ENCODE results near the gene PROCA1. TPM values are rescaled to one million over a fixed set of nuclear protein-coding genes. Genes with fewer than 3 reads are reported as not detected.

The PROCA1 gene
- total and polyA plus RNA-seq, 9 of the 15 experiments (the other 6 are each of a cell fraction or from before 2014, with no cell fraction given), result 0.78 to 16.2 (median 5.6) TPM

DNA sequence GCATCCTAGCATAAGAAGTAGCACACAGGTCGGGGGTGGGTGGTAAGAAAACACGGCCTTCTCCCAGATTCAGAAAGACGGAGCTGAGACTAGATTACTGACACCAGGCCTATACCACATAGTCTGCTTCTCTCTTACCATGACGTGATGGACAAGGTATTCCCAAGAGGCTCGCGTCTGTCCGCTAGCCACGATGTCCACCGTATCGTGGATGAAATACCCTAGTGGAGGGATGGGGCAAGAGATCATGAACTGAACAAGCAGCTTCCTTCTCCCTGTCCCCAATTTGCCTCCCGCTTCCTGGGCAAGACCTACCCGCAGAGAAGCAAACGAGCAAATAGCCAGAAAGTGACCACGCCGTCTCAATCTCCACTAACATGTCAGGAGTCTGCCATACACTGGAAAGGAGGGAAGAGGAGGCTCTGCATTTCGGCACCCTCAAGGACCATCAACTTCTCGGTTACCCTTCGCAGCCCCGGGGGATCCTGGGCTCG lies 13.5 kb upstream of the PROCA1 start (continued):
- TF ChIP-seq ELK1 (CRISPR knock-in tag; IDR thresholded peaks at IDR 0.05) (no peak), HEY1 (CRISPR knock-in tag; IDR thresholded peaks at IDR 0.05; ENCODE audit: borderline replicate concordance) (no peak), GABPB2 (CRISPR knock-in tag; conservative IDR thresholded peaks at IDR 0.05) (no peak), RREB1 (CRISPR knock-in tag; IDR thresholded peaks at IDR 0.05) (no peak), BRD9 (IDR thresholded peaks at IDR 0.05; ENCODE audit: low read depth, partially characterized antibody) (no peak), ZNF175 (CRISPR knock-in tag; IDR thresholded peaks at IDR 0.05; ENCODE audit: low read depth) (no peak), ZNF140 (CRISPR knock-in tag; IDR thresholded peaks at IDR 0.05) (no peak), NFE2 (IDR thresholded peaks at IDR 0.05; ENCODE audit: low read depth) (no peak), ZNF79 (CRISPR knock-in tag; IDR thresholded peaks at IDR 0.05; ENCODE audit: low read depth) (no peak), PHF8 (IDR thresholded peaks at IDR 0.05; ENCODE audit: borderline replicate concordance, low read length) (no peak), SRSF7 (optimal IDR thresholded peaks at IDR 0.05; ENCODE audit: low read depth, low read length) (no peak), RFX5 (IDR thresholded peaks at IDR 0.05; ENCODE audit: low read depth, low read length) (no peak), KDM5B (IDR thresholded peaks at IDR 0.05; ENCODE audit: insufficient replicate concordance, low read depth, low read length) (peak; percentile 46)
- TF ChIP-seq, protein P1, sequence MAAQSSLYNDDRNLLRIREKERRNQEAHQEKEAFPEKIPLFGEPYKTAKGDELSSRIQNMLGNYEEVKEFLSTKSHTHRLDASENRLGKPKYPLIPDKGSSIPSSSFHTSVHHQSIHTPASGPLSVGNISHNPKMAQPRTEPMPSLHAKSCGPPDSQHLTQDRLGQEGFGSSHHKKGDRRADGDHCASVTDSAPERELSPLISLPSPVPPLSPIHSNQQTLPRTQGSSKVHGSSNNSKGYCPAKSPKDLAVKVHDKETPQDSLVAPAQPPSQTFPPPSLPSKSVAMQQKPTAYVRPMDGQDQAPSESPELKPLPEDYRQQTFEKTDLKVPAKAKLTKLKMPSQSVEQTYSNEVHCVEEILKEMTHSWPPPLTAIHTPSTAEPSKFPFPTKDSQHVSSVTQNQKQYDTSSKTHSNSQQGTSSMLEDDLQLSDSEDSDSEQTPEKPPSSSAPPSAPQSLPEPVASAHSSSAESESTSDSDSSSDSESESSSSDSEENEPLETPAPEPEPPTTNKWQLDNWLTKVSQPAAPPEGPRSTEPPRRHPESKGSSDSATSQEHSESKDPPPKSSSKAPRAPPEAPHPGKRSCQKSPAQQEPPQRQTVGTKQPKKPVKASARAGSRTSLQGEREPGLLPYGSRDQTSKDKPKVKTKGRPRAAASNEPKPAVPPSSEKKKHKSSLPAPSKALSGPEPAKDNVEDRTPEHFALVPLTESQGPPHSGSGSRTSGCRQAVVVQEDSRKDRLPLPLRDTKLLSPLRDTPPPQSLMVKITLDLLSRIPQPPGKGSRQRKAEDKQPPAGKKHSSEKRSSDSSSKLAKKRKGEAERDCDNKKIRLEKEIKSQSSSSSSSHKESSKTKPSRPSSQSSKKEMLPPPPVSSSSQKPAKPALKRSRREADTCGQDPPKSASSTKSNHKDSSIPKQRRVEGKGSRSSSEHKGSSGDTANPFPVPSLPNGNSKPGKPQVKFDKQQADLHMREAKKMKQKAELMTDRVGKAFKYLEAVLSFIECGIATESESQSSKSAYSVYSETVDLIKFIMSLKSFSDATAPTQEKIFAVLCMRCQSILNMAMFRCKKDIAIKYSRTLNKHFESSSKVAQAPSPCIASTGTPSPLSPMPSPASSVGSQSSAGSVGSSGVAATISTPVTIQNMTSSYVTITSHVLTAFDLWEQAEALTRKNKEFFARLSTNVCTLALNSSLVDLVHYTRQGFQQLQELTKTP (IDR thresholded peaks at IDR 0.05; ENCODE audit: low read depth in 1 of 2, partially characterized antibody in 2 of 2), result no peak
- TF ChIP-seq, protein P2, sequence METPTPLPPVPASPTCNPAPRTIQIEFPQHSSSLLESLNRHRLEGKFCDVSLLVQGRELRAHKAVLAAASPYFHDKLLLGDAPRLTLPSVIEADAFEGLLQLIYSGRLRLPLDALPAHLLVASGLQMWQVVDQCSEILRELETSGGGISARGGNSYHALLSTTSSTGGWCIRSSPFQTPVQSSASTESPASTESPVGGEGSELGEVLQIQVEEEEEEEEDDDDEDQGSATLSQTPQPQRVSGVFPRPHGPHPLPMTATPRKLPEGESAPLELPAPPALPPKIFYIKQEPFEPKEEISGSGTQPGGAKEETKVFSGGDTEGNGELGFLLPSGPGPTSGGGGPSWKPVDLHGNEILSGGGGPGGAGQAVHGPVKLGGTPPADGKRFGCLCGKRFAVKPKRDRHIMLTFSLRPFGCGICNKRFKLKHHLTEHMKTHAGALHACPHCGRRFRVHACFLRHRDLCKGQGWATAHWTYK (CRISPR knock-in tag; IDR thresholded peaks at IDR 0.05), result 0 out of 2 replicates have a peak, but pooled peaks have one; percentile 44
